ACC112 (cell line): ENCODE data around the gene BEGAIN.

Experiments
- H2AFZ ChIP-seq: fragments of 200-600 bp; sonication (generic); one replicate; pipeline ENCODE4 v1.6.0; 2017; ENCODE audit warnings: antibody characterized with exemption, low read length; ENCODE audit not compliant: unreplicated experiment
- H3K27ac ChIP-seq: fragments of 200-600 bp; sonication (generic); 2 replicates; pipeline ENCODE4 v1.5.1; 2014; ENCODE audit warnings: low read depth, mild to moderate bottlenecking, antibody characterized with exemption, low read length, moderate library complexity
- H3K27me3 ChIP-seq: fragments of 200-600 bp; sonication (generic); 2 replicates; pipeline ENCODE4 v1.6.1; 2014; ENCODE audit warnings: mild to moderate bottlenecking, antibody characterized with exemption, low read length, moderate library complexity, mixed read lengths; ENCODE audit not compliant: insufficient read depth
- H3K36me3 ChIP-seq: fragments of 200-600 bp; sonication (generic); 2 replicates; pipeline ENCODE4 v1.6.1; 2016; ENCODE audit warnings: mild to moderate bottlenecking, antibody characterized with exemption, low read length, moderate library complexity, mixed read lengths; ENCODE audit not compliant: insufficient read depth
- H3K4me1 ChIP-seq: fragments of 200-600 bp; sonication (generic); one replicate; pipeline ENCODE4 v1.6.1; 2016; ENCODE audit warnings: low read length, mixed read lengths; ENCODE audit not compliant: insufficient read depth, unreplicated experiment, control insufficient read depth
- H3K4me3 ChIP-seq: fragments of 200-600 bp; sonication (generic); 2 replicates; pipeline ENCODE4 v1.5.1; 2014; ENCODE audit warnings: mild to moderate bottlenecking, low read depth, low read length
- H3K79me2 ChIP-seq: fragments of 200-600 bp; sonication (generic); one replicate; pipeline ENCODE4 v1.6.0; 2016; ENCODE audit warnings: low read length; ENCODE audit not compliant: control insufficient read depth, unreplicated experiment, insufficient read depth

The BEGAIN gene

DNA sequence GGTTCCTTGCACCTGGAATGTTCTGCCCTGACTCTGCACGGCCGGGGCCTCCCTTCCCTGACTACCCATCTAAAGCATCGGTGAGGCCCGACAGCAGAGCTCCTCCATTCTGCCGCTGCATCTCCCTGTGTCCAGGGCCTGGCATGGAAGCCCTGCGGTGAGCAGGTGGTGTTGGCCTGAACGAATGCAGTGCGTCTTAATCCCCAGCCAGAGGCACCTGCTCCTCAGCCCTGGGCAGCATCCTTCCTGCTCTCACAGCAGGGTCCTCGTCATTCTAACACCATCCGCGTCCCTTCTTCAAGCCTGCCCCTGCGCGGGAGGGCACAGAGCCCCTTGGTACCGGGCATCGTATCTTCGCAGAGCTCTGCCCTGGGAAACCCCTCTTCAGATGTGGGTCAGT lies 15.4 kb downstream of the BEGAIN start:
- Histone ChIP-seq H3K4me3 (no peak overlapping the region), H3K36me3 (no peaks in the 10 kb centered on the region), H3K79me2 (no peaks in the 10 kb centered on the region), H3K27me3 (peaks cover 27% of the 10 kb centered on the region), H3K4me1 (peaks cover 2% of the 10 kb centered on the region), H2AFZ (no peak overlapping the region), H3K27ac (no peak overlapping the region)

DNA sequence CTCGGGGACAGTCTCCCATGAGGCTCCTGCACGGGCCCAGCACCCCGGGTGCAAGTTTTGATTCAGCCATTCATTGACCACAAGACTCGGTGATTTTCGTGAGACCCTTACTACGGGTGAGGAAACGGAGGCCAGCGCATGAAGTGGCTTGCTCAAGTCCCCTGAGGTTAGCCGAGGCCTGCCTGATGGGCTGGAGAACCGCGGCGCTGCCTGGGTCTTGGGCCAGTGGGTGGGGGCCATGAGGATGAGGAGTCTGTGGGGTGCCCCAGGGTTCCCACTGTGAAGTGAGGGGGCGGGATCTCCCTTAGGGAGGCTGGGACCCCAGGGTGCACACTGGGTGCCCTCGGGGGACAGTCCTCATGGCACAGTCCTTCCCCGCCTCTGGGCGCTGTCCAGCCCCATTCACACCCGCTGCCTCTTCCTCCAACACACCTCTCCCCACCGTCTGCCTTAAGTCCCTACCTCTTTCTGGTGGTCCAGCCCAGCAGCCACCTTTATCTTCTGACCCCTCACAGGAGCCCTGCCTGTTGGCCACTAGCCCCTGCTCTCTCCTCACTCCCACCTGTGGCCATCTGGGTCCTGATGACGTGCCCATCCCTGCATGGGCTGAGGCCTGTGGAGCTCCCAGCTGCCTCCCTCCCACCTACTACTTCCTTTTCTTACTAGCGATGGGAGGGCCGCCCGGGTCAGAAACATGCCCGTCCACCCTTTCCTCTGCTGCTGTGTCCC lies 16.3 kb downstream of the BEGAIN start:
- no peaks in the 10 kb centered on the region for H3K79me2 ChIP-seq
- no peak overlapping the region for H3K27ac ChIP-seq
- H3K27me3 ChIP-seq = peaks cover 30% of the 10 kb centered on the region
- H2AFZ ChIP-seq = no peak overlapping the region
- H3K4me1 ChIP-seq = peaks cover 6% of the 10 kb centered on the region
- no peak overlapping the region for H3K4me3 ChIP-seq
- H3K36me3 ChIP-seq = no peaks in the 10 kb centered on the region

DNA sequence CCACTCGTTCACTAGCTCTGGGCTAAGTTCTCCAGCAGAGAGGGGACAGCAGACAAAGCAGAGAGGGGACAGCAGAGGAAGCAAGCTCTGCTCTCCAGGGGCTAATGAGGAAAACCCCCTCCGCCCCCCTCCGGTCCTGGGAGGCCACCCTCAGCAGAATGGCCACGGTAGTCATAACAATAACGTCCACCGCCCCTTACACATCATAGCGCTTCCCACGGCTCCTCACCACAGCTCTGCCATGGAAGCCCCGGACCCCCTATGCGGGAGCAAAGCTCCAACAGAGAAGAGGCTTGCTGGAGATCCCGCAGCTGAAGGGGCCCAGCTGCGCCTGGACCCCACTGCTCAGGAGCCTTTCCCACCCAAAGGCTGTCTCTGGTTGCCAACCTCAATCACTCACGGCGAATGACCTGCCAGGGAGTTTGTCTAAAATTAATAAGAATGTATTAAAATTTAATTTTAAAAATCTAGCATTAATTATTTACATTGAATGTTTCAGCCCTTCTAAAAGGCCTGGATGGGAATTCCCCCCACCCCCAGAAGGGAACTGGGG lies 17.4 kb downstream of the BEGAIN start:
- Histone ChIP-seq H3K36me3 (no peaks in the 10 kb centered on the region), H3K27me3 (peaks cover 30% of the 10 kb centered on the region), H3K79me2 (no peaks in the 10 kb centered on the region), H3K4me1 (peaks cover 6% of the 10 kb centered on the region), H2AFZ (no peak overlapping the region), H3K27ac (no peak overlapping the region), H3K4me3 (no peak overlapping the region)

DNA sequence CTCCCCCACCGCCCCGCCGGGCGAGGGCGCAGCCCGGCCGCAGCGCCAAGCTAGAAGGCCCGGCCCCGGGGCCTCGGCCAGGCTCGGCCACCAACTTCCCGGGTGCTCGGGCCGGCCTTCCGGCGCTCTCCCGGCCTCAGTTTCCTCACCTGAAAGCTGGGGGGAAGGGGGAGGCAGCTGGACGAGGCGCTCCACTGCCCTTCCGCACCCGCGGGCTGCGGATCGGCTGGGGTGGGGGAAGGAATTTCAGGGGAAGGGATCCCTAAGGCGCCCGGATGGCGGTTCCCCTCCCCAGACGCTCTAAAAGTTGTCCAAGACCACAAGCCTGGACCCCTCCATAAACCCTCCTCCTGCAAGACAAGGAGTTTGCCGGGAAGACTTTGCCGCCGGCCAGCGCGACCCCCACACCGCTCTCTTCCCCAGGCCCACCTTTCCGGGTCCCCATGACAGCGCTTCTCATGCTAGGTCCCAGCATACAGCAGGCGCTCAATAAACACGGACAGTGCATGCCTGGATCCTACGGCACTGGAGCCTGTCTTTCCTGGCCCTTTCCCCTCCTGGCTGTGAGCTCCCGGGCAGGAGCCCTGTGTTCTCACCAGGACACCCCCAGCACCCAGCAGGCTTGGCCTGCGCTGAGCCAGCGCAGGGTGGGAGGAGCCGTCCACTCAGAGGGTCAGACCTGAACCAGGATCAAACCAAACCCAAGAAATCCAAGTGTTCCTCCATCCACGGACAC lies 18.1 kb downstream of the BEGAIN start:
- peak overlapping the region; percentile 77 for H3K4me3 ChIP-seq
- H3K79me2 ChIP-seq = no peaks in the 10 kb centered on the region

DNA sequence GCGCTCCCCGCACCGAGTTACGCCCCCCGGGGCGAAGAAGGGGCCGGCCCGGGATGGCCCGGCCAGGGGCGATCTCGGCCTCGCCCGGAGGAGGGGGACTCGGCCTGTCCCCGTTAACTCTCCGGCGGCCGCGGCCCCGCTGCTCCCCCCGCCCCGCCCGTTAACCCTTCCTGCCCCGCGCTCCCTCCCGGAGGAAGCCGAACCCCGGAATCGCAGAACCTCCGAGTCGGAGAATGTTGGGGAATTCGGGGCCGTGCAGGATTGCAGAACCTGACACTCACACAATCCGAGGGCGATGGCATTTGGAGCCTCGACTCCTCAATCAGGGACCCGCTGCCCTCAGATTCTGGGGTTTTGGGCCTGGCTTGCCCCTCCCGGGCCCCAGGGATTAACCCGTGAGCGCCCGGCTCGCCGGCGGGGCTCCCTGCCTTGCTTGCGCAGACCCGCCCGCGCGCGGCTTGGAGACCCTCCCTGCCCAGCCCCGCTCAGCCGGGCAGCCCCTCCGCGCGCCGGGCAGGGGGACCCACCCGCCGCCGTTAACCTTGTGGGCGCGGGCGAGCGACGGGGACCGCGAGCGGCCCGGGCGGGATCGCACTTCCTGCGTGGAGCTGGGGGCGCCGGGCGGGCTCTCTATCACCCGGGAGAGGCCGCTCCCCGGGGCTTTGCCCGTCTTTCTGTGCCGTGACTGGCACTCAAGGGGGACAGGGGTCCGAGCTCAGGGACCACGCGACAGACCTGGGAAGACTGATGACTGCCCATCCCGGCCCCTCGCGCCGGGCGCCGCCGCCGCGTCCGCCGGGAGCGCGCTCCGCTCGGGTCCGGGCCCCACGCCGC lies 18.8 kb downstream of the BEGAIN start:
- peak overlapping the region; percentile 38 for H2AFZ ChIP-seq
- H3K27me3 ChIP-seq = peaks cover 30% of the 10 kb centered on the region
- peak overlapping the region; percentile 77 for H3K4me3 ChIP-seq
- peaks cover 6% of the 10 kb centered on the region for H3K4me1 ChIP-seq
- H3K36me3 ChIP-seq = no peaks in the 10 kb centered on the region
- H3K27ac ChIP-seq = no peak overlapping the region
- no peaks in the 10 kb centered on the region for H3K79me2 ChIP-seq

More for the DNA sequence above, 18.1 kb downstream of the BEGAIN start:
- Histone ChIP-seq H3K27me3 (peaks cover 30% of the 10 kb centered on the region), H3K27ac (no peak overlapping the region), H3K36me3 (no peaks in the 10 kb centered on the region), H3K4me1 (peaks cover 6% of the 10 kb centered on the region), H2AFZ (no peak overlapping the region)

DNA sequence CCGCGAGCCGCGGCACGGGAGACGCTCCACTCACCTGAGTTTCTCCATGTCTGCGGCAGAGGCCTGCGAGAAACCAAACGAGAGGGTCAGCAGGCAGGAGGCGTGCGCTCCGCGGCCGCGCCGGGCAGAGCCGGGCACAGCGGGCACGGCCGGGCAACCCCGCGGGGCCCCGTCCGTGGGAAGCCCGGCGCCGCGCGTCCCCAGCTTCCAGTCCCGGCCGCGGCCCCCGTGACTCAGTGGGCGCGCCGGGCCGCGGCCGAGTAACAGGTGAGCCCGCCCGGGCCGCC lies 19.4 kb downstream of the BEGAIN start:
- Histone ChIP-seq H3K4me3 (peak overlapping the region; percentile 77), H2AFZ (peak overlapping the region; percentile 38), H3K4me1 (peaks cover 6% of the 10 kb centered on the region), H3K27ac (no peak overlapping the region), H3K36me3 (no peaks in the 10 kb centered on the region), H3K79me2 (no peaks in the 10 kb centered on the region), H3K27me3 (peaks cover 30% of the 10 kb centered on the region)

DNA sequence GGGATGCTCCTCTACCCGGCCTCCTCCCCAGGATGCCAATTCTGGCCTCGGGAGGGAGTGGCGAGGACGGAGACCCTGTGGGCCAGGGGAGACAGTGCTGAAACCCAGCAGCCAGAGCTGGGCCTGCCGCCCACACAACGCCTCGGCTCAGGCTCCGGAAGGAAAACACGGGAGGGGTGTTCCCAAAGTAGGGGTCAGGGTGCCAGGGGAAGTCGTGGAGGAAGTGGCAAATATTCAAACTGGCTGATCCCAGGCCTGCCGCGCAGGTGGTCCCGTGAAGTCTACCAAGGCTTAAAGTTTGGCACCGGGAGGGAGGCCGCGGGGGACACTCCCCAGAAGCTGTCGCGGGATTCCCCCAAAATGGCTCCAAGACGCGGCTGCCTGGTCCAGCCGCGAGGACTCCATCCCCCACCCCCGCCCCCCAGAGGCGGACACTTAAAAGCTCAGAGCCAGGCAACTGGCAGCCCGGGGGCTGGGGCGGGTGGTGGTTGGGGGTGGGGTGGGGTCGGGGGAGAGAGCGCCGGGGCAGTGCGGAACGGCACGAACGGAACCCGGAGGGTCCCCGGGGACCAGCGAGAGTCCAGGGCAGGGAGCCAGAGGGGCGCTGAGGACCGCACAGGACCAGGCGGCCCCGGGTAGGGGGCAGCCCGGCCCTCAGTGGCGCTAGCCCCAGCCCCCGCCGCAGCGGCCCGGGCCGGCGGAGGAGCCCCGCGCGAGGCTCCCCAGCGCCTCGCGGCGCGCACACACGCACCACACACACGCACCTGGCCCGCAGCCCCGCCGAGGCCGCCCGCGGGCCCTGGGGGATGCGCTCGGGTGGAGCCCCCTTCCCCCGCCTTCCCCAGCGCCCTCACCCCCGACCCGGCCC lies 20.0 kb downstream of the BEGAIN start:
- Histone ChIP-seq H2AFZ (peak overlapping the region; percentile 68), H3K36me3 (no peaks in the 10 kb centered on the region), H3K79me2 (no peaks in the 10 kb centered on the region), H3K4me3 (peak overlapping the region; percentile 77), H3K4me1 (peaks cover 6% of the 10 kb centered on the region), H3K27ac (no peak overlapping the region), H3K27me3 (peaks cover 30% of the 10 kb centered on the region)

DNA sequence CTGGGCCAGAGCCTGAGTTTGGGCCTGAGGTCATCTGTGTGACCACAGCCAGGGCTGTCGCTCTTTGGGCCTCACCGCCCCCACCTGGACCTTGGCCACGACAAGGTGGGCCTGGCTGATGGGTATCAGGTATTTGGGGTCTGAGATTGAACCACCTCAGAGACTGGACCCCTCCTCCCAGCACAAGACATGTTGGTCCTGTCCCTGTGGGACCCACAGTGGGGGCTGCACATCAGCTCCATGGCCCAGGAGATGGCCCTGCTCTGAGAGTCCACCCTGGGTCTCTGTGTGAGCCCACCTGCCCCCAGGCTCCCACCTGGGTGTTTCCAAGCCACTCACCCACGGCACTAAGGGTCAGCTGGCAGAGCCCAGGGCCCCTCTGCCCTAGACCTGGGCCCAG lies 20.6 kb downstream of the BEGAIN start:
- no peaks in the 10 kb centered on the region for H3K36me3 ChIP-seq
- no peak overlapping the region for H3K27ac ChIP-seq
- peaks cover 6% of the 10 kb centered on the region for H3K4me1 ChIP-seq
- peaks cover 30% of the 10 kb centered on the region for H3K27me3 ChIP-seq
- no peaks in the 10 kb centered on the region for H3K79me2 ChIP-seq
- H2AFZ ChIP-seq = peak overlapping the region; percentile 68
- H3K4me3 ChIP-seq = peak overlapping the region; percentile 77

DNA sequence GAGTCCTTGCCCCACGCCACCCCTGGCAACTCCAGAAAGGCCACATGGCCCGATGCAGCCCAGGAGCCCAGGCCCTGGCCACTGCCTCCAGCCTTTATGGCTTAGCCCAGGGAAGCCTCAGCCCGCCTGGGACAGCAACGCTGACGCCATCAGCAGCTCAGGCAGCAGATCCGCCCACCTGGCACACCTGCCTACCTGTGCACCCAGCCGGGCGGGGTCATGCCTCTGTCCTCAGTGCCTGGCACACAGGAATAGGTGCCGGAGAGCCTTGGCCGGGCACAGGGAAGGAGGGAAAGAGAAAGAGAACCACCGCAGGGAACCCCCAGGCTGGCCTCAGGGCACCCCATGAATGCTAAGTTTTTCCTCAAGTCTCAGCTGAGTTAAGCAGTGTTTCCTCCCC lies 21.1 kb downstream of the BEGAIN start:
- no peak overlapping the region for H2AFZ ChIP-seq
- no peak overlapping the region for H3K27ac ChIP-seq
- peaks cover 30% of the 10 kb centered on the region for H3K27me3 ChIP-seq
- H3K79me2 ChIP-seq = no peaks in the 10 kb centered on the region
- H3K4me1 ChIP-seq = peaks cover 6% of the 10 kb centered on the region
- no peaks in the 10 kb centered on the region for H3K36me3 ChIP-seq
- no peak overlapping the region for H3K4me3 ChIP-seq

DNA sequence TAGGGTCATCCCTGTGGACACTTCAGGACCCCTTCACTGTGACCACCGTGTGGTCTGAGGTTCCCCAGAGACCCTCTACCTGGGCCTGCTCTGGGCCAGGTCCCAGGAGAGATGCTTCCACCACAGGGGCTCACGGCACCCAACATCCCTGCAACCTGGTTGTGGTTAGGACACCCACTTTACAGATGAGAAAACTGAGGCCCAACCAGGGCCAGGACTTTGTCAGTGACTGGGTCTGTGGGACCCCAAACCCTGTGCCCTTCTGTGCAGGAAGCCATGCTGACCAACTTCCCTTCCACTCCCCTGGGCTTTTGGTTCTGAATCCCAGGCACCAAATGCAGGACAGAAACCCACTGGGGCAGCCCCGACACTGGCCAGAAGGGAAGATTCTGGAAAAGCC lies 21.6 kb downstream of the BEGAIN start:
- H3K4me3 ChIP-seq = no peak overlapping the region
- H3K27ac ChIP-seq = no peak overlapping the region
- H3K36me3 ChIP-seq = no peaks in the 10 kb centered on the region
- peaks cover 30% of the 10 kb centered on the region for H3K27me3 ChIP-seq
- no peaks in the 10 kb centered on the region for H3K79me2 ChIP-seq
- H2AFZ ChIP-seq = no peak overlapping the region
- peaks cover 6% of the 10 kb centered on the region for H3K4me1 ChIP-seq
